Hepatocyte (in vitro differentiated cells): Measurements from ENCODE around the gene LNX1.

Experiments
- EZH2 ChIP-seq: fragments of 200-600 bp; sonication (generic); IDR thresholded peaks from 2 replicates; pipeline ENCODE4 v1.6.1; 2016; ENCODE audit warnings: antibody characterized with exemption, mild to moderate bottlenecking, borderline replicate concordance
- EZH2phosphoT487 ChIP-seq: fragments of 200-600 bp; sonication (generic); IDR thresholded peaks from one replicate; pipeline ENCODE4 v1.6.1; 2018; ENCODE audit warnings: antibody characterized with exemption, mild to moderate bottlenecking, low read depth, moderate library complexity; ENCODE audit not compliant: unreplicated experiment, severe bottlenecking
- TF ChIP-seq, protein P1 (sequence below): fragments of 200-600 bp; sonication (generic); IDR thresholded peaks from 2 replicates; pipeline ENCODE4 v1.5.1; 2016; ENCODE audit warnings: antibody characterized with exemption, mild to moderate bottlenecking; ENCODE audit not compliant: poor library complexity

DNA sequence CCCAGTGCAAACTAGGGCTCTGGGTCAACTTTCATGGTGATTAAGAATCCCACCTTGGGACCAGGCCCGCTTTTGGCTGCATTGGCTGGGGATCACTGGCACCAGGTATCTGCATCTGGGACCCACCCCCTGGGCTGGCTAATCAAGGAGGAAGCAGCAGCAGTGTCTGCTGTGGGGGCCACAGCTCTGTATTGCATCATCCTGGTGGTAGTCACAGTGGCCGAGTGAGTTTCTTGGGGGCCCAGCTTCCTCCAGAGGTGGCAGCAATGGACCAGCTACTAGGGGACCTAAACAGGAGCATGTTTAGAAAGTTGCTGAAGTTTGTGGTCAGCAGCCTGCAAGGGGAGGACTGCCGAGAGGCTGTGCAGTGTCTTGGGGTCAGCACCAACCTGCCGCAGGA is 15.7 kb downstream of the LNX1 start:
- TF ChIP-seq, protein P1, sequence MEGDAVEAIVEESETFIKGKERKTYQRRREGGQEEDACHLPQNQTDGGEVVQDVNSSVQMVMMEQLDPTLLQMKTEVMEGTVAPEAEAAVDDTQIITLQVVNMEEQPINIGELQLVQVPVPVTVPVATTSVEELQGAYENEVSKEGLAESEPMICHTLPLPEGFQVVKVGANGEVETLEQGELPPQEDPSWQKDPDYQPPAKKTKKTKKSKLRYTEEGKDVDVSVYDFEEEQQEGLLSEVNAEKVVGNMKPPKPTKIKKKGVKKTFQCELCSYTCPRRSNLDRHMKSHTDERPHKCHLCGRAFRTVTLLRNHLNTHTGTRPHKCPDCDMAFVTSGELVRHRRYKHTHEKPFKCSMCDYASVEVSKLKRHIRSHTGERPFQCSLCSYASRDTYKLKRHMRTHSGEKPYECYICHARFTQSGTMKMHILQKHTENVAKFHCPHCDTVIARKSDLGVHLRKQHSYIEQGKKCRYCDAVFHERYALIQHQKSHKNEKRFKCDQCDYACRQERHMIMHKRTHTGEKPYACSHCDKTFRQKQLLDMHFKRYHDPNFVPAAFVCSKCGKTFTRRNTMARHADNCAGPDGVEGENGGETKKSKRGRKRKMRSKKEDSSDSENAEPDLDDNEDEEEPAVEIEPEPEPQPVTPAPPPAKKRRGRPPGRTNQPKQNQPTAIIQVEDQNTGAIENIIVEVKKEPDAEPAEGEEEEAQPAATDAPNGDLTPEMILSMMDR, result no peak
- TF ChIP-seq EZH2, result no peak
- no peak for TF ChIP-seq EZH2phosphoT487
